Measurements from ENCODE around the gene PRKCA.
A peak's percentile ranks its signal among the peaks of the same experiment; 100 is the strongest.

The PRKCA gene

DNA sequence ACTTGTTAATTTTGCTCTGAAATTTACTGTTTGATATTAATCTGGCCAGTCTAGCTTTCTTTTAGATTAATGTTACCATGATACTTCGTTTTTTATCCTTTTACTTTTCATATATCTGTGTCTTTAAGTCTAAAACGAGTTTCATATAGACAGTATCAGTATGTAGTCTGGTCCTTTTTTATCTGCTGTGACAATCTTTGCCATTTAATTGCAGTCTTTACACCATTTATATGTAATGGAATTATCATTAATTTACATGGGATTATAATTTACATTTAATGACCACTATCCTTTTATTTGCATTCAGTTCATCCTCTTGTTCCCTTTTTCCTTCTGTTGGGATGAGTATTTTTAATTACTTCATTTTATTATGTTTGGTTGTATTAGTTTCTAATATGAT, 243.5 kb downstream of the PRKCA start:
- no peak for DNase-seq (ENCODE audit: low read depth)
- TF ChIP-seq, protein P1, sequence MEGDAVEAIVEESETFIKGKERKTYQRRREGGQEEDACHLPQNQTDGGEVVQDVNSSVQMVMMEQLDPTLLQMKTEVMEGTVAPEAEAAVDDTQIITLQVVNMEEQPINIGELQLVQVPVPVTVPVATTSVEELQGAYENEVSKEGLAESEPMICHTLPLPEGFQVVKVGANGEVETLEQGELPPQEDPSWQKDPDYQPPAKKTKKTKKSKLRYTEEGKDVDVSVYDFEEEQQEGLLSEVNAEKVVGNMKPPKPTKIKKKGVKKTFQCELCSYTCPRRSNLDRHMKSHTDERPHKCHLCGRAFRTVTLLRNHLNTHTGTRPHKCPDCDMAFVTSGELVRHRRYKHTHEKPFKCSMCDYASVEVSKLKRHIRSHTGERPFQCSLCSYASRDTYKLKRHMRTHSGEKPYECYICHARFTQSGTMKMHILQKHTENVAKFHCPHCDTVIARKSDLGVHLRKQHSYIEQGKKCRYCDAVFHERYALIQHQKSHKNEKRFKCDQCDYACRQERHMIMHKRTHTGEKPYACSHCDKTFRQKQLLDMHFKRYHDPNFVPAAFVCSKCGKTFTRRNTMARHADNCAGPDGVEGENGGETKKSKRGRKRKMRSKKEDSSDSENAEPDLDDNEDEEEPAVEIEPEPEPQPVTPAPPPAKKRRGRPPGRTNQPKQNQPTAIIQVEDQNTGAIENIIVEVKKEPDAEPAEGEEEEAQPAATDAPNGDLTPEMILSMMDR (IDR thresholded peaks at IDR 0.05; ENCODE audit: insufficient read depth, low read depth, low read length, missing control alignments) = no peak
- no peak overlapping the region for H3K4me3 ChIP-seq (ENCODE audit: low read length)

DNA sequence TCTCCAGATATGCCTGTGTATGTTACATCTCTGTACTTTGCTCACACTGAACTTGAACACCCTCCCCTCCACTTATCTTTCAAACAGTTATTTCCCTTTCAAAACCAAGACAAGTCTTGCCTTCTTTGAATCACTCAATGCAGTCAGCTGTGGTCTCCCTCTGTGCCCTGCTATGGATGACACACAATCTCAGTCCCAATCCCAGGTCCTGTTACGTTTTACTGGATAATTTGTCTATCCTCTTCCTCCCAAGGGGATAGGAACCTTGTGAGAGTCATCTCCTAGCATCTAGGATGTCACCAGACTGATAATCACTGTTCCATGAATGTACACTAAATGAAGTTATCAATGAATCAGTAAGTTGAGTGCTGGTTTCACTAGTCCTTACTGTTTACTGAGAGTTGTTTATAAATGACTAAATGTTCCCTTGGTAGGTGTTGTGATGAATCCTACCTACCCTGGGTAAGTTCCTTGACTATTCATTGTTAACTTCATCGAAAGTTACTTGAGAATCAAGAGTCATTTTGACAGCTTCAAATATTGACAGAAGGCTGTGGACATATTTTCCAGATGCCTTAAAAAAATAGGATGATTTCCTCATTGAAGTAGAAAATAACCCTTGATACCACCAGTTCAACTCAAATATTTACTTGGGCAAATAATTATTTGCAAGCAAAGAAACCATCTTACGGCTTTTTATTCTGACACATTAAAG, 244.9 kb downstream of the PRKCA start:
- no peak for DNase-seq (ENCODE audit: low read depth)
- TF ChIP-seq, protein P1 (IDR thresholded peaks at IDR 0.05; ENCODE audit: insufficient read depth, low read depth, low read length, missing control alignments) = no peak

DNA sequence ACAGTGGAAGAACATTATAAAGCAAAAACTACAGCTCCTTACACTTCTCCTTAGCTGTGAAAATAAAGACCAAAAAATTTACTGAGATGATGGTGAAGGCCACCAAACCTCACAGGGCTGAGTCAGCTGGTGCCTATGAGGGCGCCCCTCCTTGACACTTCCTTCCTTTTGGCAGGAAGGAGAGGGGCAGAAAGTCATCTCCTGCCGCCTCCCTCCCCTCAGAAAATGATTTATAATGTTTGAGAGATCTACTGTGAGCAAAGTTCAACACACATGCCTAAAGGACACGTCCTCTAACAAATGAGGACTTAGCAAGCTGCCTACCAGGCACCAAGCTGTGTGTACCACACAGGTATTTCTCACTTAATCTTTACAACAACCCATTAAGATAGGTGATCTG, 245.7 kb downstream of the PRKCA start:
- TF ChIP-seq, protein P1 (IDR thresholded peaks at IDR 0.05; ENCODE audit: insufficient read depth, low read depth, low read length, missing control alignments) = no peak
- H3K4me3 ChIP-seq (ENCODE audit: low read length) = no peak overlapping the region
- DNase-seq (ENCODE audit: low read depth) = no peak

More for the DNA sequence above, 244.9 kb downstream of the PRKCA start:
- H3K4me3 ChIP-seq (ENCODE audit: low read length) = no peak overlapping the region

DNA sequence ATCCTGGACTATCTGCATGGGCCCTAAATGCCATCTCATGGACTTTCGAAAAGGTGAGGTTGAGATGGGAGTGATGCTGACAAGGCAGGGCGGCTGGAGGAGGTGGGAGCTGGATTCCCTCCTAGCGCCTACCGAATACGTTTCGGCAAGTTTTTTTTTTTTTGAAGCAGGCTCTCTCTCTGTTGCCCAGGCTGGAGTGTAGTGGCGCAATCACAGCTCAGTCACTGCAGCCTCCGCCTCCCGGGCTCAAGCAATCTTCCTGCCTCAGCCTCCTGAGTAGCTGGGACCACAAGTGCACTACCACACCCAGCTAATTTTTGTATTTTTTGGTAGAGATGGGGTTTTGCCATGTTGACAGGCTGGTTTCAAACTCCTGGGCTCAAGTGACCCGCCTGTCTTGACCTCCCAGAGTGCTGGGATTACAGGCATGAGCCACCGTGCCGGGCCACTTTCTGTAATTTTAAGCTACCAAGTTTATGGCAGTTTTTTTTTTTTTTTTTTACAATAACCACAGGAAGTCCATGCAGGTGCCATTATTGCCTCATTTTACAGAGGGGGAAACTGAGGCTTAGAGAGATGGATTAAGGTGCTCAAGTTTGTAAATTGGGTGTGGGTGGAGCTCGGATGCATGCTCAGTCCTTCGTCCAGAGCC, 246.4 kb downstream of the PRKCA start:
- no peak for DNase-seq (ENCODE audit: low read depth)
- TF ChIP-seq, protein P1 (IDR thresholded peaks at IDR 0.05; ENCODE audit: insufficient read depth, low read depth, low read length, missing control alignments) = no peak
- H3K4me3 ChIP-seq (ENCODE audit: low read length) = no peak overlapping the region

DNA sequence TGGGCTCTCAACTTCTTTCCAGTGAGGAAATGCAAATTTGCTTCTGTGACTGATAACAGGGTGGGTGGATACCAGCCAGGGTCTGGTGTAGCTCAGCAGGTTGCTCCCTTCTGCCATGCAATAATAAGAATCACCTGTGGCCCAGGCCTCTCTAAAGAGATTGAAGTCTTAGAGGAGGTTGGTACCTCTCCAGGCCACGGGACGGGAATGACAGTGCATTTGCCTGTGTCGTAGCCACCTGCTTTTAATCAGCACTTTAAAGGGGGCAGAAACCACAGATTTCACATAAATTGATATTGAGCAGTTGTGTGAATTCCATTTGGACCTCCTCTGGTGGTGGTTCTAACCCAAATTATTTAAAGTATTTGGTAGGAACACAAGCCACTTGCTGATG, 246.9 kb downstream of the PRKCA start:
- DNase-seq (ENCODE audit: low read depth) = no peak
- TF ChIP-seq, protein P1 (IDR thresholded peaks at IDR 0.05; ENCODE audit: insufficient read depth, low read depth, low read length, missing control alignments) = no peak
- H3K4me3 ChIP-seq (ENCODE audit: low read length) = no peak overlapping the region

DNA sequence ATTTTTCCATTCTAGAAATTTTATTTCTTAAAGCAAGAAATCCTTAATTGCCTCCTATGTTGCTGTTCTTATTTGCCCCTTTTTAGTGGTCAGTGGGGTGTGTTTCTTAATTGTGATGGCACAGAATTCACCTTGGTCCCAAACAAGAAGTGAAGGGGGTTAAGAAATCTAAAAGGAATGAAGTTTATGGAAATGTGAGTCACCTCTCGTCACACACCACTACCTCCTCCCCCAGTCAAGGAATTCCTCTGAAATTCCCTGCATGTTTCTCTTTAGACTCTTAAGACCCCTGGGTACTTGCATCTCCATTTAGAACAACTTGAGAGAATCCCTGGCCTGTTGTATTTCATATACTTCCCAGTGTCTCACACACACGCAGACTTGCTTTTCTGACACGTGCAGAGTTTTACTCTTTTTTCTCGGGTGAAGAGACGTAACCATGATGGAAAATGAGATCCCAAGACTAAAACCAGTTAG, 247.4 kb downstream of the PRKCA start:
- peak; percentile 27 for DNase-seq (ENCODE audit: low read depth)
- TF ChIP-seq, protein P1 (IDR thresholded peaks at IDR 0.05; ENCODE audit: insufficient read depth, low read depth, low read length, missing control alignments) = no peak
- no peak overlapping the region for H3K4me3 ChIP-seq (ENCODE audit: low read length)

Data from epithelial cell of esophagus (primary cell).